ENCODE results near the gene HYI.

DNA sequence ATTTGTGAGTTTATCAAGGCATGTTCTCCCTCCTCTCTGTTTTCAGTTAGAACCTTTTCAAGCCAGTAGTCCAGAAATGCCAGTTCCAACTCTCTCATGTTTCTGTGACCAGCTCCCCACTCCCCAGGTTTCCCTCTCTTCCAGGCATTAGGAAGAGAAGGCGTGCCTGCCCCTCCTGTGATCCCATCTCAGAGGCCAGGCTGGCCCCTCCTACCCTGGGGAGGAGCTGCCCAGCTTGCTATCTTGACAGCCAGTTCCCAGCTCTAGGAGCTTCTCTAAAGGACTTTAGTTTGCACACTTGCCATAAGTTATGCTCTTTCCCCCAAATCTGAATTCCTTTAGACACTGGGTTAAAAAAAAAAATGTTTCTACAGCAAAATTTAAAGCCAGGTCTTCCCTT is 8.9 kb downstream of the HYI start:
- TF ChIP-seq, protein P1, sequence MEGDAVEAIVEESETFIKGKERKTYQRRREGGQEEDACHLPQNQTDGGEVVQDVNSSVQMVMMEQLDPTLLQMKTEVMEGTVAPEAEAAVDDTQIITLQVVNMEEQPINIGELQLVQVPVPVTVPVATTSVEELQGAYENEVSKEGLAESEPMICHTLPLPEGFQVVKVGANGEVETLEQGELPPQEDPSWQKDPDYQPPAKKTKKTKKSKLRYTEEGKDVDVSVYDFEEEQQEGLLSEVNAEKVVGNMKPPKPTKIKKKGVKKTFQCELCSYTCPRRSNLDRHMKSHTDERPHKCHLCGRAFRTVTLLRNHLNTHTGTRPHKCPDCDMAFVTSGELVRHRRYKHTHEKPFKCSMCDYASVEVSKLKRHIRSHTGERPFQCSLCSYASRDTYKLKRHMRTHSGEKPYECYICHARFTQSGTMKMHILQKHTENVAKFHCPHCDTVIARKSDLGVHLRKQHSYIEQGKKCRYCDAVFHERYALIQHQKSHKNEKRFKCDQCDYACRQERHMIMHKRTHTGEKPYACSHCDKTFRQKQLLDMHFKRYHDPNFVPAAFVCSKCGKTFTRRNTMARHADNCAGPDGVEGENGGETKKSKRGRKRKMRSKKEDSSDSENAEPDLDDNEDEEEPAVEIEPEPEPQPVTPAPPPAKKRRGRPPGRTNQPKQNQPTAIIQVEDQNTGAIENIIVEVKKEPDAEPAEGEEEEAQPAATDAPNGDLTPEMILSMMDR (IDR thresholded peaks at IDR 0.05 in 4 of 5, conservative IDR thresholded peaks at IDR 0.05 in 1 of 5), result no peak
- no peak for TF ChIP-seq POLR2A (IDR thresholded peaks at IDR 0.05)
